HCT116 (cell line): ENCODE results near the gene PAAF1. TPM values are rescaled to one million over a fixed set of nuclear protein-coding genes. Genes with fewer than 3 reads are reported as not detected.

ENCODE experiments used
- ATAC-seq: fragments of 200-7000 bp; cut with Tn5 transposase; 2 replicates; pipeline ENCODE4 v1.9.1; 2020; ENCODE audit warnings: mild to moderate bottlenecking, moderate library complexity
- BruUV-seq: library from RNA; stranded (reverse); fragments of 400-500 nt; replicated peaks from 2 replicates; lab custom pipeline; 2021; lab: Mats Ljungman, UMichigan
- CTCF ChIA-PET: fragments of 300-600 bp; sonication (Branson Sonifier 250); formaldehyde crosslinking; loops from one replicate; lab custom pipeline; 2021; ENCODE audit warnings: antibody characterized with exemption; lab: Charles Lee
- POLR2A ChIA-PET: fragments of 300-600, 350-600 bp; sonication (Branson Sonifier 250); formaldehyde crosslinking; loops from one replicate; lab custom pipeline; 2021; ENCODE audit warnings: antibody characterized with exemption; lab: Charles Lee
- RAD21 ChIA-PET, 2 experiments: fragments of 300-600 bp; sonication (Branson Sonifier 250); formaldehyde crosslinking; loops; one replicate each; lab custom pipeline; 2023; ENCODE audit warnings: low total read pairs in 2 of 2; ENCODE audit not compliant: uncharacterized antibody in 2 of 2, unreplicated experiment in 2 of 2, low non-redundant PET in 1 of 2; lab: Charles Lee
- DNase-seq: peaks from one replicate; pipeline ENCODE4 v3.0.0-alpha.2; 2010; ENCODE audit warnings: low read depth, low spot score
- H2AFZ ChIP-seq: fragments of 200-600 bp; shearing (Covaris generic), sonication (generic); 2 replicates; pipeline ENCODE4 v1.6.1; 2017; ENCODE audit warnings: low read depth, mixed run types, mixed read lengths, antibody characterized with exemption, low read length; ENCODE audit not compliant: poor library complexity, severe bottlenecking
- H3K27ac ChIP-seq: 2 replicates; pipeline ENCODE4 v1.5.1; 2012; ENCODE audit warnings: low read depth, low read length
- H3K27me3 ChIP-seq: fragments of 200-600 bp; sonication (generic); 2 replicates; pipeline ENCODE4 v1.6.1; 2016; ENCODE audit warnings: mixed run types, low read length, mixed read lengths; ENCODE audit not compliant: insufficient read depth
- H3K36me3 ChIP-seq, 2 experiments: fragments of 200-500 bp in 1 of 2; fragments of 200-600 bp in 1 of 2; sonication (Bioruptor generic) in 1 of 2; sonication (generic) in 1 of 2; 2 replicates each; pipeline versions ENCODE4 v1.5.1 to v1.6.1; 2014 to 2016; ENCODE audit warnings: low read length in 2 of 2, inconsistent platforms in 1 of 2, mixed read lengths in 1 of 2, mixed run types in 1 of 2; ENCODE audit not compliant: insufficient read depth in 2 of 2, control insufficient read depth in 1 of 2
- H3K4me1 ChIP-seq, 2 experiments: fragments of 200-600 bp in 1 of 2; sonication (generic) in 1 of 2; 2 replicates each; pipeline versions ENCODE4 v1.5.1 to v1.6.1; 2012 to 2017; ENCODE audit warnings: low read length in 2 of 2, inconsistent platforms in 1 of 2, mild to moderate bottlenecking in 1 of 2, mixed read lengths in 1 of 2, mixed run types in 1 of 2, moderate library complexity in 1 of 2; ENCODE audit not compliant: insufficient read depth in 2 of 2, control insufficient read depth in 1 of 2
- H3K4me2 ChIP-seq: fragments of 200-600 bp; sonication (generic); 2 replicates; pipeline ENCODE4 v1.6.1; 2017; ENCODE audit warnings: mixed run types, low read length, mixed read lengths
- H3K4me3 ChIP-seq, 2 experiments: fragments of 200-600 bp in 1 of 2; sonication (generic) in 1 of 2; replicated peaks in 1 of 2; 2 replicates each; pipeline ENCODE4 v1.5.1; 2011 to 2016; ENCODE audit warnings: low read length in 2 of 2, control low read depth in 1 of 2, low read depth in 1 of 2, mild to moderate bottlenecking in 1 of 2, mixed read lengths in 1 of 2, mixed run types in 1 of 2
- H3K79me2 ChIP-seq: fragments of 200-600 bp; sonication (generic); 2 replicates; pipeline ENCODE4 v1.6.1; 2017; ENCODE audit warnings: mild to moderate bottlenecking, mixed run types, low read length, moderate library complexity, mixed read lengths; ENCODE audit not compliant: insufficient read depth
- H3K9ac ChIP-seq: fragments of 200-600 bp; sonication (generic); 2 replicates; pipeline ENCODE4 v1.6.1; 2016; ENCODE audit warnings: low read length, mixed read lengths
- H3K9me2 ChIP-seq: fragments of 200-600 bp; sonication (generic), shearing (Covaris generic); 2 replicates; pipeline ENCODE4 v1.6.1; 2017; ENCODE audit warnings: mixed run types, mild to moderate bottlenecking, moderate library complexity; ENCODE audit not compliant: insufficient read depth
- H3K9me3 ChIP-seq, 2 experiments: fragments of 200-500 bp in 1 of 2; fragments of 200-600 bp in 1 of 2; sonication (Bioruptor generic) in 1 of 2; sonication (generic) in 1 of 2; 2 replicates each; pipeline ENCODE4 v1.6.1; 2014 to 2017; ENCODE audit warnings: low read length in 2 of 2, mixed read lengths in 2 of 2, inconsistent platforms in 1 of 2, low read depth in 1 of 2, mild to moderate bottlenecking in 1 of 2, mixed run types in 1 of 2, moderate library complexity in 1 of 2; ENCODE audit not compliant: control insufficient read depth in 1 of 2, insufficient read depth in 1 of 2
- H4K20me1 ChIP-seq: fragments of 200-600 bp; sonication (generic), shearing (Covaris generic); 2 replicates; pipeline ENCODE4 v1.6.1; 2017; ENCODE audit warnings: mixed run types, mild to moderate bottlenecking, moderate library complexity; ENCODE audit not compliant: insufficient read depth
- CTCF ChIP-seq, 3 experiments: fragments of 200-600 bp in 1 of 3; sonication (generic) in 1 of 3; IDR thresholded peaks in 2 of 3; conservative IDR thresholded peaks in 1 of 3; 2 replicates each; pipeline ENCODE4 v1.5.1; 2012 to 2017; ENCODE audit warnings: low read depth in 2 of 3, low read length in 2 of 3, antibody characterized with exemption in 1 of 3, borderline replicate concordance in 1 of 3, control low read depth in 1 of 3, mild to moderate bottlenecking in 1 of 3, mixed read lengths in 1 of 3, mixed run types in 1 of 3, moderate library complexity in 1 of 3; ENCODE audit not compliant: insufficient read depth in 1 of 3
- EGR1 ChIP-seq: IDR thresholded peaks from 2 replicates; pipeline ENCODE4 v1.6.1; 2012; ENCODE audit warnings: low read depth
- RAD21 ChIP-seq: IDR thresholded peaks from 2 replicates; pipeline ENCODE4 v1.6.1; 2012; ENCODE audit warnings: low read depth, mild to moderate bottlenecking
- SRF ChIP-seq: IDR thresholded peaks from 2 replicates; pipeline ENCODE4 v1.6.1; 2012; ENCODE audit warnings: low read depth
- TCF7L2 ChIP-seq: IDR thresholded peaks from 2 replicates; pipeline ENCODE4 v1.7.0; 2011; ENCODE audit warnings: borderline replicate concordance, inconsistent platforms; ENCODE audit not compliant: insufficient read depth, insufficient read length; ENCODE audit errors: extremely low read depth
- YY1 ChIP-seq: IDR thresholded peaks from 2 replicates; pipeline ENCODE4 v1.6.1; 2011; ENCODE audit warnings: low read length, low read depth, moderate library complexity, mild to moderate bottlenecking; ENCODE audit not compliant: insufficient replicate concordance; ENCODE audit errors: extremely low read depth
- ZNF274 ChIP-seq: fragments of 200-500 bp; sonication (Bioruptor generic); IDR thresholded peaks from 2 replicates; pipeline ENCODE4 v1.6.1; 2014; ENCODE audit warnings: mild to moderate bottlenecking, low read depth, low read length, inconsistent platforms
- intact Hi-C: fragments of 100-400 bp; cut with micrococcal nuclease; formaldehyde crosslinking; loops from 2 replicates; pipeline ENCODE4 v1.10.0; 2022
- total RNA-seq: library from RNA; stranded (reverse); gene quantifications from one replicate; pipeline ENCODE4 v1.2.1, GENCODE V29; 2021; ENCODE audit not compliant: unreplicated experiment

The PAAF1 gene
- total RNA-seq, 1 experiment from 2014 or later, result 15.5 TPM

- Histone ChIP-seq H2AFZ (no peak overlapping the region), H3K9me2 (no peaks in the 10 kb centered on the region), H3K4me3 (no peak overlapping the region), H4K20me1 (no peaks in the 10 kb centered on the region), H3K36me3 (no peaks in the 10 kb centered on the region), H3K9ac (no peak overlapping the region), H3K79me2 (no peaks in the 10 kb centered on the region), H3K27me3 (no peaks in the 10 kb centered on the region), H3K9me3 (no peaks in the 10 kb centered on the region), H3K4me2 (no peak overlapping the region), H3K27ac (no peak overlapping the region), H3K4me1 (peaks cover 0 to 6% of the 10 kb centered on the region in 2 experiments; a peak in 2 of 4 replicates)
- TF ChIP-seq RAD21 (peak; percentile 33; the same call in 1 of the 2 replicates), TCF7L2 (no peak), CTCF (IDR thresholded peaks at IDR 0.05 in 2 of 3, conservative IDR thresholded peaks at IDR 0.05 in 1 of 3; ENCODE audit: borderline replicate concordance in 1 of 3, insufficient read depth in 1 of 3, low read depth in 2 of 3, low read length in 2 of 3) (peak in 2 of 3 experiments; percentile 37 to 38; a peak in 4 of 6 replicates)
- CTCF ChIA-PET, result no interaction called here
- DNase-seq (peak; percentile 7), ATAC-seq (peak; percentile 99)
- RAD21 ChIA-PET, result no interaction called here
- POLR2A ChIA-PET, result no interaction called here
- no TSS peak for BruUV-seq
- intact Hi-C loops, result no loop called here
These were observed 30.4 kb downstream of the PAAF1 start for GRCh38 chr11:73907191-73907590.

GRCh38 chr11:73912026-73912425, 35.2 kb downstream of the PAAF1 start:
- Histone ChIP-seq H3K36me3 (no peaks in the 10 kb centered on the region), H3K4me1 (peaks cover 0 to 5% of the 10 kb centered on the region in 2 experiments; a peak in 2 of 4 replicates)
- POLR2A ChIA-PET, result no interaction called here

More at GRCh38 chr11:73912026-73912425, 35.2 kb downstream of the PAAF1 start:
- Histone ChIP-seq H2AFZ (no peak overlapping the region), H3K27me3 (no peaks in the 10 kb centered on the region), H4K20me1 (no peaks in the 10 kb centered on the region), H3K9ac (no peak overlapping the region), H3K9me3 (no peaks in the 10 kb centered on the region), H3K27ac (no peak overlapping the region), H3K4me2 (no peak overlapping the region), H3K9me2 (no peaks in the 10 kb centered on the region), H3K4me3 (no peak overlapping the region), H3K79me2 (no peaks in the 10 kb centered on the region)
- CTCF ChIA-PET, result no interaction called here
- ATAC-seq (no peak), DNase-seq (no peak)
- intact Hi-C loops, result no loop called here
- no TSS peak for BruUV-seq
- RAD21 ChIA-PET, result no interaction called here
- TF ChIP-seq ZNF274 (no peak), EGR1 (no peak), SRF (no peak), YY1 (no peak)
